ENCODE measurements around the gene ANKRD6. TPM values are rescaled to one million over a fixed set of nuclear protein-coding genes. Genes with fewer than 3 reads are reported as not detected.

ANKRD6 gene
- total RNA-seq, 1 experiment from 2014 or later, result 5.6 TPM

GRCh38 chr6:89539779-89540178, 106.8 kb downstream of the ANKRD6 start:
- DNase-seq (no peak), ATAC-seq (no peak)
- no peaks in the 10 kb centered on the region for H3F3A ChIP-seq (ENCODE audit: low read length, unreplicated experiment)
- no peak overlapping the region for H2AFZ ChIP-seq (ENCODE audit: low read length)
- no peaks in the 10 kb centered on the region for H3K4me1 ChIP-seq (ENCODE audit: insufficient read depth, low read length)
- TF ChIP-seq CTCF (conservative IDR thresholded peaks at IDR 0.05; ENCODE audit: low read depth, low read length) (no peak), EZH2 (IDR thresholded peaks at IDR 0.05; ENCODE audit: low read length, unreplicated experiment) (no peak), EZH2phosphoT487 (IDR thresholded peaks at IDR 0.05; ENCODE audit: borderline replicate concordance, low read length) (no peak)
- H3K9ac ChIP-seq (ENCODE audit: low read length), result no peak overlapping the region
- BruUV-seq (replicated peaks), result no TSS peak
- no peaks in the 10 kb centered on the region for H3K9me3 ChIP-seq (ENCODE audit: low read length)
- no peak overlapping the region for H3K27ac ChIP-seq (ENCODE audit: low read length)
- intact Hi-C loops (cut with micrococcal nuclease), result no loop called here
- no peak overlapping the region for H3K4me3 ChIP-seq (ENCODE audit: low read length)
- H3K4me2 ChIP-seq (ENCODE audit: low read length), result no peak overlapping the region
- ChIA-PET POLR2A (ENCODE audit: unreplicated experiment) (no interaction called here), CTCF (no interaction called here)
- H3K27me3 ChIP-seq (ENCODE audit: low read length), result no peaks in the 10 kb centered on the region
- H3K79me2 ChIP-seq (ENCODE audit: low read length), result no peaks in the 10 kb centered on the region
- H3K9me2 ChIP-seq (replicated peaks; ENCODE audit: low read length), result no peaks in the 10 kb centered on the region
- H4K20me1 ChIP-seq (ENCODE audit: low read length), result no peaks in the 10 kb centered on the region
- no peaks in the 10 kb centered on the region for H3K36me3 ChIP-seq (ENCODE audit: low read depth, low read length)

GRCh38 chr6:89542081-89542857, 109.3 kb downstream of the ANKRD6 start:
- no peaks in the 10 kb centered on the region for H3K27me3 ChIP-seq (ENCODE audit: low read length)
- intact Hi-C loops (cut with micrococcal nuclease), result no loop called here
- DNase-seq, result no peak
- no peaks in the 10 kb centered on the region for H3K79me2 ChIP-seq (ENCODE audit: low read length)
- H3K36me3 ChIP-seq (ENCODE audit: low read depth, low read length), result no peaks in the 10 kb centered on the region
- H3K4me2 ChIP-seq (ENCODE audit: low read length), result no peak overlapping the region
- no peak overlapping the region for H2AFZ ChIP-seq (ENCODE audit: low read length)
- no peaks in the 10 kb centered on the region for H3K4me1 ChIP-seq (ENCODE audit: insufficient read depth, low read length)
- no peak for ATAC-seq
- ChIA-PET CTCF (no interaction called here), POLR2A (ENCODE audit: unreplicated experiment) (no interaction called here)
- no peaks in the 10 kb centered on the region for H3K9me3 ChIP-seq (ENCODE audit: low read length)
- no peak overlapping the region for H3K9ac ChIP-seq (ENCODE audit: low read length)
- H3K4me3 ChIP-seq (ENCODE audit: low read length), result no peak overlapping the region
- no peaks in the 10 kb centered on the region for H3F3A ChIP-seq (ENCODE audit: low read length, unreplicated experiment)
- H4K20me1 ChIP-seq (ENCODE audit: low read length), result no peaks in the 10 kb centered on the region
- H3K27ac ChIP-seq (ENCODE audit: low read length), result no peak overlapping the region
- BruUV-seq (replicated peaks), result no TSS peak
- no peaks in the 10 kb centered on the region for H3K9me2 ChIP-seq (replicated peaks; ENCODE audit: low read length)
- TF ChIP-seq EZH2phosphoT487 (IDR thresholded peaks at IDR 0.05; ENCODE audit: borderline replicate concordance, low read length), result no peak
- no peak for TF ChIP-seq EZH2 (IDR thresholded peaks at IDR 0.05; ENCODE audit: low read length, unreplicated experiment)
- no peak for TF ChIP-seq CTCF (conservative IDR thresholded peaks at IDR 0.05; ENCODE audit: low read depth, low read length)

- no TSS peak for BruUV-seq (replicated peaks)
- Histone ChIP-seq H3K4me3 (ENCODE audit: low read length) (no peak overlapping the region), H3K9me2 (replicated peaks; ENCODE audit: low read length) (no peaks in the 10 kb centered on the region), H3K4me1 (ENCODE audit: insufficient read depth, low read length) (no peaks in the 10 kb centered on the region), H3K9me3 (ENCODE audit: low read length) (no peaks in the 10 kb centered on the region), H3K36me3 (ENCODE audit: low read depth, low read length) (no peaks in the 10 kb centered on the region), H3K79me2 (ENCODE audit: low read length) (no peaks in the 10 kb centered on the region), H3K4me2 (ENCODE audit: low read length) (no peak overlapping the region), H3K27me3 (ENCODE audit: low read length) (no peaks in the 10 kb centered on the region), H3K27ac (ENCODE audit: low read length) (no peak overlapping the region), H2AFZ (ENCODE audit: low read length) (no peak overlapping the region), H3F3A (ENCODE audit: low read length, unreplicated experiment) (no peaks in the 10 kb centered on the region), H3K9ac (ENCODE audit: low read length) (no peak overlapping the region), H4K20me1 (ENCODE audit: low read length) (no peaks in the 10 kb centered on the region)
- TF ChIP-seq CTCF (conservative IDR thresholded peaks at IDR 0.05; ENCODE audit: low read depth, low read length), result no peak
- no peak for TF ChIP-seq EZH2 (IDR thresholded peaks at IDR 0.05; ENCODE audit: low read length, unreplicated experiment)
- TF ChIP-seq EZH2phosphoT487 (IDR thresholded peaks at IDR 0.05; ENCODE audit: borderline replicate concordance, low read length), result no peak
- intact Hi-C loops (cut with micrococcal nuclease), result no loop called here
- DNase-seq, result no peak
- POLR2A ChIA-PET (ENCODE audit: unreplicated experiment), result no interaction called here
- ATAC-seq, result no peak
- CTCF ChIA-PET, result no interaction called here
These were observed 109.9 kb downstream of the ANKRD6 start for GRCh38 chr6:89542866-89543265.

All from PC-3 (cell line).